HG03575 (cell line): ENCODE data around the gene CD244.
"Not testable (repeated sequence)": the region's sequence is repeated elsewhere in the genome, so short reads cannot be mapped to it uniquely, and the experiment has no call there.

Source experiments
- ATAC-seq: cut with Tn5 transposase; IDR thresholded peaks from one replicate; pipeline ENCODE4 v1.9.1; 2021; ENCODE audit not compliant: unreplicated experiment, insufficient number of reproducible peaks, low FRiP score; ENCODE audit errors: extremely low read depth

CD244 gene

DNA sequence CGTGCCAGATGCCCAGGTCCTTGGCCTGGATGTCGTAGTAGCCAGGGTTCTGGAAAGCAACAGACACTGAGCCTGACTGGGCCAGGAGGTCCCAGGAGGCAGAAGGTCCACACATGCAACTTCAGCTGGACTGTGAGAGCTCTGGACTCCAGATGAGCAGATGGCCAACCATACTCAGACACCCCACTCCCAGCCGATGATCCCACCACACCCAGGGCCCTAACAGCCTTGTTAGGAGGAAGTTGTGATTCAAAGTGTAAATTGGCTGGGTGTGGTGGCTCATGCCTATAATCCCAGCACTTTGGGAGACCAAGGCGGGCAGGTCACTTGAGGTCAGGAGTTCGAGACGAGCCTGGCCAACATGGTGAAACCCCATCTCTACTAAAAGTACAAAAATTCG lies 18.6 kb upstream of the CD244 start:
- not testable (repeated sequence) for ATAC-seq

DNA sequence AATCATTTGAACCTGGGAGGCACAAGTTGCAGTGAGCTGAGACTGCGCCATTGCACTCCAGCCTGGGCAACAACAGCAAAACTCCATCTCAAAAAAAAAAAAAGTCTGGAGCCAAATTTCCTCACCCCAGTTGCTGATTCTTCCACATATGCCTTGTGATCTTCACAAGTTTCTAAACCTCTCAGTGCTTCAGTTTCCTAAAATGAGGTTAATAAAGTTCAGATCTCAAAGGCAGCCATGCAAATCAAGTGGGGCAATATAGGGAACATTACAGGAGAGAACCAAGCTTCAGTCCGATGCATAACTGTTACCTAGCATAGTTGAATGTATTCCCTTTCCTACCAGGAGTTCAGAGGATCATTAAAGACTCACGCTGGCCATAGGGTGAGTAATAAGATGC lies 17.5 kb upstream of the CD244 start:
- no peak for ATAC-seq

- no peak for ATAC-seq
These were observed 16.4 kb upstream of the CD244 start for GRCh38 chr1:160879056-160879455.

DNA sequence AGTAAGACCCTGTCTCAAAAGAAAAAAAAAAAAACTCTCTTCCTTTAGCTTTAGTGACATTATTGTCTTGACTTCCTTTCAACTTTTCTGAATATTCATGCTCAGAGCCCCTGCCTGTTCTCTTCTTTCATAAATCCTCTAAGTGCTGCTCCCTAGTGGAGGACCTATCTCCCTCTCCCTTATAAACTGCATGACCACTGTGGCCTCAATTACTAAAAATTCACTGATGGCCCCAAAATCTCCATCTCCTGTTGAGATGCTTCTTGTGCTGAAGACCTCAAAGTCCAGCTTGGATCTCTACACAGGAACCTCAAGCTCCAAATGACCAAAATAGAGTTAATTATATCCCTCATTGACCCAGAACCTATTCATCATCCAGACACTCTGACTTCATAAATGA lies 14.5 kb upstream of the CD244 start:
- no peak for ATAC-seq

DNA sequence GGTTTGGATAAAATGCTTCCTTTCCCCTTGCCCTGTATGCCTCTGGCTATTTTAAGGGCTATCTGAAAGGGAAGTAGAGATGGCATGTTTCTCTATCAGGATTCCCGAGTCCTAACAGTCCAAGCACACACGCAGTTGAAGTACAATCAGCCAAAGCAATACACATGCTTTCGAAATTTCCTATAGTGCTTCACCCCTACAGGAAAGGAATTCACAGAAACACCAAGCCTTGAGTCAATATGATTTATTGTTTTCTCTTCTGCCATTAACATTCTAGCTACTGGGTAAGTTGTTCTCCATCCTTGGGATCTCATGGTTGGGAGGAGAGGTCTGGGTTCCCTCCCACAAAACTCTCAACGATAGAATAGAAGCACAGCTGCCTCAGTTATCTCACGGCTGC lies 13.6 kb upstream of the CD244 start:
- no peak for ATAC-seq

DNA sequence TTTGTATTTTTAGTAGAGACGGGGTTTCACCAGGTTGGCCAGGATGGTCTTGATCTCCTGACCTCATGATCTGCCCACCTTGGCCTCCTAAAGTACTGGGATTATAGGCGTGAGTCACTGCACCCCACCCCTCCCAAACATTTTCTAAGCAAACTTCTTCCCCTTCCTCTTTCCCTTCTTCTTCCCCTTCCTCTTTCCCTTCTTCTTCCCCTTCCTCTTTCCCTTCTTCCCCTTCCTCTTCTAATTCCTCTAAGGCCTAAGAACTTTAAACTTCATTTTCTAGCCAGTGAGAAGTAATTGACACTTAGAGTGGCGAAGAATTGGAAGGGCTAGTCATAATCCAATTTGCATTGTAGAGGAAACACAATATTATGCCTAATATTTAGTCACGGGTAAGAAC lies 12.9 kb upstream of the CD244 start:
- ATAC-seq: not testable (repeated sequence)

DNA sequence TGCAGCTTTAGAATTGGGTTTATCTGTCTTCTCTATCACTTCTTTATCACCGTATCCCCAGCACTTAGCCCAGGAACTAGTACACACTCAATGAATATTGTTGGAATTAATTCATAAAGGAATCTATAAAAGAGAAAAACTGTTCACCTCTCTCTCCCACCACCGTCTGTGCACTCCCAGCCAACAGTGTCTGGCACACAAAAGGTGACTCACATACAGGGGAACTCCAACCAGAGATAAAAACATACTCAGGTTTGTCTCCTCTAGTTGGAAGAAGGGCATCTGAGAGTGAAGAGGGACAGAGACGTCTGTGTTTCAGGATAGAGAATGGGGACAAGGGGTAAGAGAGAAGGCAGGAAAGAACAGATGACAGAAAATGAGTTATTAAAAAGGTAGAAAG lies 12.2 kb upstream of the CD244 start:
- ATAC-seq: no peak

DNA sequence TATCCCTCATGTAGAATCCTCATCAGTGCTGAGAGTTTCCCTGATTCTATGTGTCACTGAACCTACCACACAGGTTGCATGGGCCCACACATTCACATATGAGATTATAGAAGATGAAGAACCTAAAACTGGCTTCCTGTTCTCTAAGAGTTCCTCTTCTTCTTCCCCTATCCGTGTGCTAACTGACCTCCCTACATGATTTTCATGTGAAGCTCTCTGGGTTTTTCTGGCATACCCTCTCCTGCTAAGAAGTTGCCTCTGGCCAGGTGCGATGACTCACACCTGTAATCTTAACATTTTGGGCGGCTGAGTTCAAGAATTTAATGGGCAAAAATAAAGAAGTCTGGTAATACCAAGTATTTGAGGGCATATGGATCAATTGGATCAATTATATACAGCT lies 5.5 kb upstream of the CD244 start:
- no peak for ATAC-seq

- ATAC-seq: not testable (repeated sequence)
These were observed 5.0 kb upstream of the CD244 start for GRCh38 chr1:160867651-160868050.

DNA sequence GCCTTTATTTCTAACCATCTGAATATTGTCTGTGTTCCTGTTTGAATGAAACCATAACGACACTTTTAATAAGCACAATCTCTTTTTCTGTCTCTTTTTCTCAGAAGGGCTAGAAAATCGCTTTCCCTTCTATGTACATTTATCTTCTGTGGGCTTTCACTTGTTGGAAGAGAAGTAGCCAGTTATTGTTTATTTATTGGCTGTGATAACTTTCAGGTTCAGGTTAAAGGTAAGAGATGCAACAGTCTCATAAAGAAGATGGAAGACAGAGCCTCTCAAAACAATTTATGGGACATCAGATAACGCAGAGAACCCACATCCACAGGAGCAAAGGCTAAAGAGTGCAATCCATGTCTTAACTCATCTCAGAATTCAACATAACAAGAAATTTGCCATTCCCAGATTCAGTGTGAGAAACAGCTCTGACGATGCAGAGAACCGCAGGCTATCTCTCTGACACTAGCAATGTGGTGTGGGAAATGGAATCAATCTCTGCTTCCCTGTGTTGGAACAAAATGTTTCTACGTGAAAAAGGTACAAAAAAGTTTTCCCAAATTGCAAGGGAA lies 4.1 kb upstream of the CD244 start:
- no peak for ATAC-seq

- ATAC-seq: no peak
These were observed 3.5 kb upstream of the CD244 start for GRCh38 chr1:160866001-160866694.

DNA sequence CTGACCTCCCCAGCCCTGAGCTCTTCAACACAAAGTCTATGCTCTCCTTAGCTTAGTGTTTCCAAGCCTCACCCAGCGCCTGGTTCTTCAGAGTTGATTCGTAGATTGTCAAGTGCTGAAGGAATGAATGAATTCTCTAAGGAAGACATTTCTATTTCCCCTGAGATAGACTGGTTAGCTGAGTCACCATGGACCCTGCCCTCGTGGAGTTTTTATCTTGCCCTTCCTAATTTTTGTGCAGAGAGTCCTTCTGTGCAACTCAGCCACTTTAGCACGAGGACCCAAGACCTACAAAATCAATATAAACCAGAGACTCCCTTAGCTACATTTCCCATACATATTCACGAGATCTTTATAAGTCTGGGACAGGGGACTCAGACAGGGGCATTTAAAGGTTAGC lies 2.6 kb upstream of the CD244 start:
- ATAC-seq: no peak

GRCh38 chr1:160864173-160864572 lies 1.5 kb upstream of the CD244 start:
- no peak for ATAC-seq

DNA sequence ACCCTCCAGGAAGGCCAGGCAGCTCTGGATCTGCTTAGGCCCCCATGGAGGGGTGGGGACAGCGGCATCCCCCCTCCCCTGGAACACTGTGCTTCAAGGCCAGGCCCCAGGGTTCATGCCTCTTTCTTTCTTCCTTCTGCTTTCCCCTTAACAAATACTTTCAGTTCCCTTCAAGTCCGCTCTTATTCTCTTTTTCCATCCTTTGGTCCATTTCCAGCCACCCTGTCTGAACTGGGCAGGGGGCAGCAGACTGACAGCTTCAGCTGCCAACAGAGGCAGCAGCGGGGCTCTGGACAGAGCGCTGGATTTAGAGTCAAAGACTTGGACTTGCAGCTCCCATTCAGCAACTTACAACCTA lies 1.1 kb upstream of the CD244 start:
- no peak for ATAC-seq

DNA sequence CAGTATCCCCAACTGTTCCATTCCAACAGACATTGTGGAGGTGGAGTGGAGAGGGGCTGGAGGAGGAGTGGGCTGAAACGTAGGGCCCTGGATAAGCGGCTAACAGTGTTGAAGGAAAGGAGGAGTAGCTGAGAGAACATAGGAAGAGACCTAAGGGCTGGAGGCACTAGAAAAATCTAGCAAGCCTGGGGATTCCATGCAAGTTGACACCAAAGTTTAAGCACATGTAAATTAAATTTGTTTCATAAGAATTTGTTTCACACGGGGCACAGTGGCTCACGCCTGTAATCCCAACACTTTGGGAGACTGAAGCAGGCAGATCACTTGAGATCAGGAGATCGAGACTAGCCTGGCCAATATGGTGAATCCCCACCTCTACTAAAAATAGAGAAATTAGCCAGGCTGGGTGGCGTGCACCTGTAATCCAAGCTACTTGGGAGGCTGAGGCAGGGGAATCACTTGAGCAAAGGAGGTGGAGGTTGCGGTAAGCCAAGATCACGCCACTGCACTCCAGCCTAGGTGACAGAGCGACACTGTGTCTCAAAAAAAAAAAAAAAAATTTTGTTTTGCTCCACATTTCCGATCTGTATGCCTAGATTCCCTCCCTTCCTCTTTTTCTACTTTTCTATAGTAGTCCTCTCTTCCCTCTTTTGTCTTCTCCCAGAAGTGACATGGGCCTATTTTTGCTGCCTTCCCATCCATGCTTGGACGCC lies 530 bp upstream of the CD244 start:
- no peak for ATAC-seq

DNA sequence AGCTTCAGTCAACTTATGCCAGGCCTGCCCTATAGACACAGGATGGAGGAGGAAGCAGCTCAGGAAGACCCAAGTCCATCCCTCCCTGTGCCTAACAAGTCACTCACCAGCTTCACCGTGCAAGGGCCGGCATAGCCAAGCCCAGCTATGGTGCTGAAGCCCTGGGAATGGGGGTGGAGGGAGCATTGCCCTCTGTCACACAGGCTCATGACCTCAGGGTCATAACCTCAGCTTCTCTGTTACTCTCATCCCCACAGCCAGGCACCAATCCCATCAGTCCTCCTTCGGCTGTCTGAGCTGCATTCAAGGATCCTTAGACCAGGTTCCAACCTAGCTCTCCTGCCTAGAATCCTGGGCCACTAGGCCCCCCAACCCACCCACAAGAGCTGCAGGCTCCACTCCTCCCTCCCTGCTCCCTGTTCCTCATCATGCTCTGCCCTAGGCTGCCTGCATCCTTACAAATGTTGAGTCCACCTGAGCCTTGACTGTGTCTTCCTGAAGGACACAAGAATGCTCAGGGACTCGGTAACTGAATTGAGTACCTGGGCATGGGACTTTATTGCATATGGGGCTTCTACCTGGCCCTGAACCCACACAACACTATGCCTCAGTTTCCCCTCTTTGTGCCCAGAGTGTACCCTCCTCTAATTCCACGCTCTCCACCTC lies 1.7 kb downstream of the CD244 start:
- ATAC-seq: no peak

DNA sequence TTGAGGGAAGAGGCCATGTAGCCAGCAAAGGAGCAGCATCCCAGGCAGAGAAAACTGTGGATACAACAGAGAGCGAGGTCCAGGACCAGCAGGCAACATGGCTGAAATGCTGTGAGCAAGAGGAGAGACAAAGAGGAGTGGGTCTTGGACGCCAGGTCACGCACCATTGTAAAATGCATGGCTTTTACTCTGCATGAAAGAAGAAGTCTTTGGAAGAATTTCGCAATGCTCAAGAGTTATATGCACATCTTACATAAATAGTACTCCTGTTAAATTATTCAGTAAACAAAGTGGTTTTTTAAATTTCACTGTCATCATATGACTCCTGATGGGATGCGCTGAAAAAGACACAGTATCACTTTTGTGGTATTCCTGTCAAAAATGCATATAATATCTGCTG lies 3.5 kb downstream of the CD244 start:
- ATAC-seq: no peak

DNA sequence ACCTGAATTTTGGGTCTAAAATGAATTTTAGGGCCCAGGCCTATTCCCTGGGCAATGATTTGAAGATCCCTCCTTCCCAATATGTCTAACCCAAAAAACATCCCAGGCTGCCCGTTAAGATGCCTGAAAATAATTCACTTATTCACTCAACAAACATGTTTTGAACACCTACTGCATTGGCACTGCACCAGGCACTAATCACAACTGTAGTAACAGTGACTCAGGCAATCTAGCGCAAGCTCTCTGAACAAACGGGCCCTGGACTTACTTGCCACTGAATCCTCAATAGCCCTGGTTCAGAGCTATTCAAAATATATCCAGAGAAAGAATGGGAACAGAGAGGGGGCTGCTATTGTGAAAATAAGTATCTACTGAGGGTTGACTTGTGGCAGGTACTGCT lies 4.2 kb downstream of the CD244 start:
- no peak for ATAC-seq

DNA sequence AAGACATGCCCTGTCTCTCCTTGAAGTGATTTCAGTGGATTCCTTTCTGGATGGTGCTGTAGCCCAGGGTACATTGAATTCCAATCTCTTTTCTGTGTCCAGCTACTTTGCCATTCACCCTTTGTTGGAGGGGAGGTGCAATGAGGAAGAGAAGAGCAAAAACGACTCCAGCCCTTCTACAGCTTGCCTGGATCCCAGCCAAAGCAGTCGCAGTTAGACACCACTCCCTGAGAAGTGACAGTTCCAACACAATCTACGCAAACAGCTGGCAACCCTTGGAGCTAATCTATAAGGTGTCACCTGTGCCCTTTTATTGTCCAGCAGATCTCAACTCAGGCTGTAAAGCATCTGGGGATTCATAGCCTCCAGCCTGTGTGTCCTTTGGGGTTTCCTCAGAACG lies 4.6 kb downstream of the CD244 start:
- no peak for ATAC-seq
